Testis (tissue), 2 donors: ENCODE measurements around the gene MASP1.

Experiments
- CTCF ChIP-seq, 3 experiments: fragments of 450-650 bp in 2 of 3; fragments of 200-600 bp in 1 of 3; sonication (generic) in 1 of 3; IDR thresholded peaks; one replicate each; pipeline ENCODE4 v1.5.1; 2016 to 2019; ENCODE audit warnings: antibody characterized with exemption in 3 of 3, mild to moderate bottlenecking in 2 of 3, moderate library complexity in 1 of 3
- POLR2A ChIP-seq: fragments of 450-650 bp; IDR thresholded peaks from one replicate; pipeline ENCODE4 v1.6.1; 2017; ENCODE audit warnings: antibody characterized with exemption, mild to moderate bottlenecking, moderate library complexity

- TF ChIP-seq CTCF (IDR thresholded peaks at IDR 0.05) (peak; percentile 87 to 92 (median 90)), POLR2A (no peak)
These were observed 27.5 kb upstream of the MASP1 start for GRCh38 chr3:187318819-187319616.
